ENCODE results near the gene ARNT2. TPM values are rescaled to one million over a fixed set of nuclear protein-coding genes. Genes with fewer than 3 reads are reported as not detected.

Gene ARNT2
- total RNA-seq, 1 experiment from 2014 or later: 16.8 TPM

GRCh38 chr15:80523746-80524145, 119.6 kb downstream of the ARNT2 start:
- peaks cover 2% of the 10 kb centered on the region; the same call in 1 of the 2 replicates for H3K27me3 ChIP-seq (ENCODE audit: control insufficient read depth, insufficient read depth, low read length)
- H3K4me3 ChIP-seq (ENCODE audit: low read depth in 2 of 2, low read length in 2 of 2): no peak overlapping the region
- no peaks in the 10 kb centered on the region for H3K9me3 ChIP-seq (ENCODE audit: control insufficient read depth, insufficient read depth, low read depth, low read length)
- no peaks in the 10 kb centered on the region for H3K4me1 ChIP-seq (ENCODE audit: control insufficient read depth, insufficient read depth, low read length)
- no peak for TF ChIP-seq TCF7L2 (IDR thresholded peaks at IDR 0.05; ENCODE audit: low read depth, low read length)
- intact Hi-C loops (cut with micrococcal nuclease; ENCODE audit: unreplicated experiment): no loop called here
- DNase-seq (ENCODE audit: low read depth, low spot score) (no peak), ATAC-seq (no peak)
- in situ Hi-C loops (cut with HindIII; ENCODE audit: low pct_unique_long_range_greater_than_20kb, low sequenced_read_pairs): no loop called here
- ChIA-PET CTCF (no interaction called here), POLR2A (no interaction called here)
- no TSS peak for BruUV-seq (replicated peaks)
- no peak overlapping the region for H3K27ac ChIP-seq (ENCODE audit: low read length)
- H3K36me3 ChIP-seq (ENCODE audit: control insufficient read depth, insufficient read depth, low read length): no peaks in the 10 kb centered on the region

GRCh38 chr15:80525853-80526252, 121.7 kb downstream of the ARNT2 start:
- Histone ChIP-seq H3K27ac (ENCODE audit: low read length) (no peak overlapping the region), H3K4me1 (ENCODE audit: control insufficient read depth, insufficient read depth, low read length) (no peaks in the 10 kb centered on the region), H3K9me3 (ENCODE audit: control insufficient read depth, insufficient read depth, low read depth, low read length) (no peaks in the 10 kb centered on the region), H3K4me3 (ENCODE audit: low read depth in 2 of 2, low read length in 2 of 2) (no peak overlapping the region), H3K36me3 (ENCODE audit: control insufficient read depth, insufficient read depth, low read length) (no peaks in the 10 kb centered on the region), H3K27me3 (ENCODE audit: control insufficient read depth, insufficient read depth, low read length) (peaks cover 2% of the 10 kb centered on the region; the same call in 1 of the 2 replicates)
- ChIA-PET POLR2A (no interaction called here), CTCF (no interaction called here)
- no TSS peak for BruUV-seq (replicated peaks)
- ATAC-seq: no peak
- TF ChIP-seq POLR2AphosphoS5 (IDR thresholded peaks at IDR 0.05; ENCODE audit: low read depth, low read length) (no peak), SIN3A (IDR thresholded peaks at IDR 0.05; ENCODE audit: borderline replicate concordance, insufficient read depth, low read depth, low read length) (no peak), REST (IDR thresholded peaks at IDR 0.05; ENCODE audit: insufficient read depth in 1 of 2, low read depth in 2 of 2, low read length in 1 of 2) (no peak), CTCF (IDR thresholded peaks at IDR 0.05) (no peak), TCF7L2 (IDR thresholded peaks at IDR 0.05; ENCODE audit: low read depth, low read length) (no peak)
- DNase-seq (ENCODE audit: low read depth, low spot score): no peak
- in situ Hi-C loops (cut with HindIII; ENCODE audit: low pct_unique_long_range_greater_than_20kb, low sequenced_read_pairs): no loop called here
- intact Hi-C loops (cut with micrococcal nuclease; ENCODE audit: unreplicated experiment): no loop called here

GRCh38 chr15:80526556-80527340, 122.6 kb downstream of the ARNT2 start:
- Histone ChIP-seq H3K9me3 (ENCODE audit: control insufficient read depth, insufficient read depth, low read depth, low read length) (no peaks in the 10 kb centered on the region), H3K27ac (ENCODE audit: low read length) (no peak overlapping the region), H3K4me1 (ENCODE audit: control insufficient read depth, insufficient read depth, low read length) (no peaks in the 10 kb centered on the region), H3K27me3 (ENCODE audit: control insufficient read depth, insufficient read depth, low read length) (peaks cover 5% of the 10 kb centered on the region), H3K4me3 (ENCODE audit: low read depth in 2 of 2, low read length in 2 of 2) (no peak overlapping the region), H3K36me3 (ENCODE audit: control insufficient read depth, insufficient read depth, low read length) (no peaks in the 10 kb centered on the region)
- ChIA-PET POLR2A (interaction anchor here (0.6 kb wide), 1 partner anchor 461 kb away, joined by 4 read pairs; no protein-coding TSS in a partner anchor), CTCF (no interaction called here)
- TF ChIP-seq SIN3A (IDR thresholded peaks at IDR 0.05; ENCODE audit: borderline replicate concordance, insufficient read depth, low read depth, low read length): no peak
- TF ChIP-seq REST (IDR thresholded peaks at IDR 0.05; ENCODE audit: insufficient read depth in 1 of 2, low read depth in 2 of 2, low read length in 1 of 2): no peak
- no peak for TF ChIP-seq CTCF (IDR thresholded peaks at IDR 0.05)
- TF ChIP-seq TCF7L2 (IDR thresholded peaks at IDR 0.05; ENCODE audit: low read depth, low read length): no peak
- TF ChIP-seq POLR2AphosphoS5 (IDR thresholded peaks at IDR 0.05; ENCODE audit: low read depth, low read length): no peak
- in situ Hi-C loops (cut with HindIII; ENCODE audit: low pct_unique_long_range_greater_than_20kb, low sequenced_read_pairs) (no loop called here), intact Hi-C loops (cut with micrococcal nuclease; ENCODE audit: unreplicated experiment) (no loop called here)
- no TSS peak for BruUV-seq (replicated peaks)
- ATAC-seq (no peak), DNase-seq (ENCODE audit: low read depth, low spot score) (no peak)
